HG02852 (cell line): ENCODE data around the gene PITPNB.

Source experiments
- ATAC-seq: cut with Tn5 transposase; IDR thresholded peaks from one replicate; pipeline ENCODE4 v1.9.1; 2021; ENCODE audit warnings: mild to moderate bottlenecking, moderate library complexity; ENCODE audit not compliant: unreplicated experiment

The PITPNB gene

GRCh38 chr22:27805841-27806240 is 113.2 kb downstream of the PITPNB start:
- no peak for ATAC-seq

- ATAC-seq, result no peak
Measured at GRCh38 chr22:27804470-27805297, 114.4 kb downstream of the PITPNB start.

GRCh38 chr22:27803841-27804415 is 115.1 kb downstream of the PITPNB start:
- no peak for ATAC-seq

- ATAC-seq, result no peak
Measured at GRCh38 chr22:27802346-27803073, 116.5 kb downstream of the PITPNB start.
